Measurements from ENCODE around the gene PCSK6.
A peak's percentile ranks its signal among the peaks of the same experiment; 100 is the strongest.

PCSK6 gene

DNA sequence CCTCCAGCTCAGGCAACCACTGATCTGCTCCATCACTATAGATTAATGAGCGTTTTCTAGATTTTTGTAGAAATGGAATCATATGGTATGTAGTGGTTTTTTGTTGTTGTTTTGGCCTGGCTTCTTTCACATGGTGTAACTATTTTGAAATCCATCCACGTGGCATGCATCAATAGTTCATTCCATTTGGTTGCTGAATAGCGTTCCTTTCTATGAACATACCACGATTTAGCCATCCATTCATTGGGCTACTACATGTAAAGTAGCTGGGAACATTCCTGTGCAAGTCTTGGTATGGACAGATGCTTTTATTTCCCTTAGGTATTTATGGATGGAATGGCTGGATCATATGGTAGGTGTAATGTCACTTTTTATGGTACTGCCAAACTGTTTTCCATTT, 227.0 kb downstream of the PCSK6 start:
- no peak overlapping the region for H3K27ac ChIP-seq
- TF ChIP-seq, protein P1, sequence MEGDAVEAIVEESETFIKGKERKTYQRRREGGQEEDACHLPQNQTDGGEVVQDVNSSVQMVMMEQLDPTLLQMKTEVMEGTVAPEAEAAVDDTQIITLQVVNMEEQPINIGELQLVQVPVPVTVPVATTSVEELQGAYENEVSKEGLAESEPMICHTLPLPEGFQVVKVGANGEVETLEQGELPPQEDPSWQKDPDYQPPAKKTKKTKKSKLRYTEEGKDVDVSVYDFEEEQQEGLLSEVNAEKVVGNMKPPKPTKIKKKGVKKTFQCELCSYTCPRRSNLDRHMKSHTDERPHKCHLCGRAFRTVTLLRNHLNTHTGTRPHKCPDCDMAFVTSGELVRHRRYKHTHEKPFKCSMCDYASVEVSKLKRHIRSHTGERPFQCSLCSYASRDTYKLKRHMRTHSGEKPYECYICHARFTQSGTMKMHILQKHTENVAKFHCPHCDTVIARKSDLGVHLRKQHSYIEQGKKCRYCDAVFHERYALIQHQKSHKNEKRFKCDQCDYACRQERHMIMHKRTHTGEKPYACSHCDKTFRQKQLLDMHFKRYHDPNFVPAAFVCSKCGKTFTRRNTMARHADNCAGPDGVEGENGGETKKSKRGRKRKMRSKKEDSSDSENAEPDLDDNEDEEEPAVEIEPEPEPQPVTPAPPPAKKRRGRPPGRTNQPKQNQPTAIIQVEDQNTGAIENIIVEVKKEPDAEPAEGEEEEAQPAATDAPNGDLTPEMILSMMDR (IDR thresholded peaks at IDR 0.05) = no peak
- DNase-seq (ENCODE audit: low spot score) = no peak

DNA sequence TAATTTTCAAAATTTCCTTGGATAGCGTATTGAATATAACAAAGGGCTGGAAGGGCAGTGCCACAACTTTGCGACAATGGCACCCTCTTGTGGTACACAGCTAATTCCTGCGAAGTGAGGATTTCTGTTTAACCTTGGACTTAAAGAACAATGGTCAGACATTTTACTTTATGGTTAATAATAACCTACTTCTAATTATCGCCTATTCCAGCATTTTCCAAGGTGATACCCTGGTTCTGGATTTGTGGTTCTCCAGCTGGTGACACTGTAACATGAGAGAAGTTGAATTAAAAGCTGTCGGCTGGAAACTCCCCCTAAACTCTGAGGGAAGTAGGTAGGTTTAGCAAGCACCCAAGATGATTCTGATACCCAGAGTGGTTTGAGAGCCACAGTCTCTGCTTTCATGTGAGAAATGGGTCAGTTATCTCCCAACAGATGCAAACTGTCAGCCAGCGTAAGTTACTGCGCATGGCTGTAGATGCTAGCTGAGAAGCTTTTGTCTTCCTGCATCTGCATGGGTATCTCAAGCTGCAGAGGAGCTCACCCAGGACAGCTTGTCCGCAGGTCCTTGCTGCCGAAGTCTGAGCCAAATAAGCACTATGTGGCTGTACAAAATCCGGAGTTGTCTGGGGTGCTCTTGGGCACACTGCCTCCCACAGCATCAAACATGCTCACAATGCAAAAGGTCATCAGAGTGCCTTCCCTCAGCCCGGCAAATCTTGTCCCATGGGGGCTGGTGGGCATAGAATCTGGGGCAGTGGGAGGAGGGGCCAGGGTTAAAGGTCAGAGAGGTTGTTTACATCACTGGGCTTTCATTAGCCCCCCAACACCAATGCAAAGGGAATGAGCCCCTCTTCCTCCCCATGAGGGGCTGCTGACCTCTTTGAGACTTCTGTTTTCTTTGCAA, 231.0 kb downstream of the PCSK6 start:
- DNase-seq (ENCODE audit: low spot score) = peak; percentile 64
- H3K4me3 ChIP-seq = no peak overlapping the region
- TF ChIP-seq, protein P1 (IDR thresholded peaks at IDR 0.05) = peak; percentile 49
- H3K27ac ChIP-seq = no peak overlapping the region

More for the DNA sequence above, 227.0 kb downstream of the PCSK6 start:
- no peak overlapping the region for H3K4me3 ChIP-seq

DNA sequence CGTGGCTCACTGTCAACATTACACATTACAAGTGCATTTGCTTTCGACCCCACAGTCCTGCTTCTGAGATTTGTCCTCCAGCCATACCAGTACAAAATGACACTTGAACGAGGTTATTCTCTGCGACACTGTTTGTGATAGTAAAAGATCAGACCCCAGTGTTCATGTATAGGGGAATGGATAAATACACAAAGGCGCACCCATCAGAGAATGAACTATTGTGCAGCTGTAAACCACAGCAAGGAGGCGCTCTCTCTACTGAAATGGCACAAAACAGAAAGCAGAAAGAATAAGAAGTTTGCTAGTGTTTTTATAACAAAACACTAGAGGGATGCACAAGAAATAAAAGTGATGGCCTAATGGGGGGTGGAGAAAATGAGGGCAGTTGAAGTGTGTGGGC, 232.8 kb downstream of the PCSK6 start:
- H3K4me3 ChIP-seq = no peak overlapping the region
- TF ChIP-seq, protein P1 (IDR thresholded peaks at IDR 0.05) = no peak
- no peak overlapping the region for H3K27ac ChIP-seq
- no peak for DNase-seq (ENCODE audit: low spot score)

DNA sequence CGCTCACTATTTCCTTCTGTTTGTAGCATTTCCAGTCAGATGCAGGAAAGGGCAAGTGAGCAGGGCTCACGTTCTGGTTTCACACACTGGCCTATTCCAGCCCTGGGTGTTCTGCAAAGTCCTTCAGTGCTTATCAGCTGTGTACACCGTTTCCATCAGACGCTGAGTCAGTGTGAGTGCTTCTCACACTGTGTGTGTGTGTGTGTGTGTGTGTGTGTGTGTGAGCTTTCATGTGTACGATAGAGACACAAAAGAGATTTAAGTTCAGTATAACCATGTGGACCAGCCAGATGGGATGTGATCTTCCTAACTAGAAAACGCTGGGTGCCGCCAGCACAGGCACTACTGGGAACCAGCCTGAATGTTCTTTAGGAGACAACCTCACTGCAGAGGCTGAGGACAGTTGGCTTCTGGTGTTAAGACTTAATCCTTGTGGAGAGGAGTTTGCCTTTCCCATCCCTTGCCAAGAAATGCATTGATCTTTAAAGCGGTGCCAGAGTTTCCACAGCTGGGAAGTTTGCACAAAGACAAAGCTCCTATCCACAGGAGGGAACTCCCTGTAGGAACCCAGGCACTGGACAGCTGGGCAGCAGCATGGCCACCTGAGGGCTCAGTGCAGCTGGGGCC, 233.8 kb downstream of the PCSK6 start:
- TF ChIP-seq, protein P1 (IDR thresholded peaks at IDR 0.05) = no peak

DNA sequence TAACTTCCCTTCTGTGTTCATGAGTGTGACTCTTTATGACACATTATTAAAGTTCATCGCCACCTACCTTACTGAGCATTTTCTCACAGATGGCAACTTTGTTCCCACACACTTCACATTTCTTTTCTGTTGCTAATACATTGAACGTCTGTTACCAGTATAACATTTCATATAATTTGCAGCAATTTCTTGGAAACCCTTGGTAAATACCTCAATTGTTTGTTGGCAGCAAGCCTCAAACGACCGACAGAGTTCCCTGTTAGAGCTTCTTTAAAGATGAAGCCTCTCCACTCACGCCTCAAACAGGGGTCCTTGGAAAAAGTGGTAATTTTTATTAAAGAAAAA, 234.5 kb downstream of the PCSK6 start:
- no peak overlapping the region for H3K4me3 ChIP-seq
- no peak for DNase-seq (ENCODE audit: low spot score)
- H3K27ac ChIP-seq = no peak overlapping the region
- TF ChIP-seq, protein P1 (IDR thresholded peaks at IDR 0.05) = no peak

More for the DNA sequence above, 233.8 kb downstream of the PCSK6 start:
- DNase-seq (ENCODE audit: low spot score) = no peak
- Histone ChIP-seq H3K27ac (no peak overlapping the region), H3K4me3 (no peak overlapping the region)

DNA sequence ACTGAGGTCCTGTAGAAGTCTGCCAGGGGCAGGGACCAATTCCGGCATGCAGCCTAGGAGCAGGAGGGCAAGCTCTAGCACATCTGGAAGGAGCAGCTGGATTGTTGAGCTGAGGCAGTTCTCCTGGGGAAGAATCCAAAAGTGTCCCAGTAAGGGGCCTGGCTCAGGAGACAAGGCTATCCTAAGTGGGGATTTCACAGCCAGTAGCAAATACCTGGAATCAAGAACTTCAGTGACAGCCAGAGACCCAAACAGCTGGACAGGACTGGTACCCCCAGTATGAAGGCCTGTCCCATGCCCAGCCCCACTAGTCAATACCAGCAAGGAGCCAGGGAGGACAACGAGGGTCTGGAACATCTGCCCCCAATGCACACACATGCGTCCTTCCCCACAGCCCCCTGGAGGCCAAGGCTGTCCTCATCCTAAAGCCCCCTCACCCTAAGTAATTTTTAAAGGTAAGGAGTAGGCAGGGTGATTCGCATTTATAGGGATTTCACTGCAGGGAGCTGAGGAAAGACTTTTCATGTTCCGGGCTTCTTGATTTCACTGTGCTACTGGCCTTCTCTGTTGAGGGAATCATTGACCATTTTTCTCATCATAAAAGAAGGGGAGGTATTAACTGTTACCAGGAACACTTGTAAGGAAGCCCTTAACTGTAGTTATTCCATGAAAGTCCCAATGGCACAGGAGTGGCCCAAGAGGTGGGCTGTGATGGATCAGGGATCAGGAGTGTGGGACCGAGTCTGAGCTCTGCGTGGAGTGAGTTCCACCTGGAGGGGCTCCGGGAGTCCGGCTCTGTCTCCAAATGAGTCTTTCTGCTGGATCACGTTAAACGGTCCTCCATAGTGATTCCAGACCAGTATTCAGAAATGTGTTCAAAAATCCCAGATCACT, 235.1 kb downstream of the PCSK6 start:
- TF ChIP-seq, protein P1 (IDR thresholded peaks at IDR 0.05) = no peak

More for the DNA sequence above, 235.1 kb downstream of the PCSK6 start:
- H3K4me3 ChIP-seq = no peak overlapping the region
- no peak for DNase-seq (ENCODE audit: low spot score)
- H3K27ac ChIP-seq = no peak overlapping the region

All from coronary artery (tissue), 2 donors.